ENCODE data around the gene FEM1A. TPM values are rescaled to one million over a fixed set of nuclear protein-coding genes. Genes with fewer than 3 reads are reported as not detected.

Gene FEM1A
- polyA plus RNA-seq, 1 donor from 2014 or later: 8.7 TPM

GRCh38 chr19:4768934-4769777 is 22.4 kb upstream of the FEM1A start:
- Histone ChIP-seq H3K4me3 (ENCODE audit: low read length) (peak overlapping the region; percentile 80), H3F3A (ENCODE audit: insufficient read depth, low read length, poor library complexity, severe bottlenecking) (no peaks in the 10 kb centered on the region), H3K9ac (ENCODE audit: low read length) (peak overlapping the region; percentile 84), H3K36me3 (ENCODE audit: insufficient read depth, low read length) (no peaks in the 10 kb centered on the region), H2AFZ (ENCODE audit: low read depth, low read length) (peak overlapping the region; percentile 37), H3K79me2 (replicated peaks; ENCODE audit: insufficient read depth, low read length) (peaks cover 17% of the 10 kb centered on the region), H3K27ac (ENCODE audit: low read length) (peak overlapping the region; percentile 78), H3K9me2 (ENCODE audit: insufficient read depth, low read length) (no peaks in the 10 kb centered on the region), H3K4me2 (ENCODE audit: low read length) (peak overlapping the region; percentile 60), H3K9me3 (ENCODE audit: low read length) (no peaks in the 10 kb centered on the region), H4K20me1 (ENCODE audit: insufficient read depth) (peaks cover 9% of the 10 kb centered on the region), H3K27me3 (ENCODE audit: insufficient read depth, low read depth, low read length) (no peaks in the 10 kb centered on the region)
- TF ChIP-seq REST (IDR thresholded peaks at IDR 0.05; ENCODE audit: borderline replicate concordance) (peak; percentile 98), EP300 (conservative IDR thresholded peaks at IDR 0.05; ENCODE audit: poor library complexity, severe bottlenecking) (peak; percentile 52), RAD21 (conservative IDR thresholded peaks at IDR 0.05) (peak; percentile 62), TAF1 (IDR thresholded peaks at IDR 0.05; ENCODE audit: low read depth) (peak; percentile 99), CTCF (IDR thresholded peaks at IDR 0.05; ENCODE audit: poor library complexity, severe bottlenecking) (no peak), SMC3 (conservative IDR thresholded peaks at IDR 0.05; ENCODE audit: poor library complexity) (peak; percentile 68), POLR2AphosphoS5 (IDR thresholded peaks at IDR 0.05) (peak; percentile 100), EZH2 (IDR thresholded peaks at IDR 0.05; ENCODE audit: borderline replicate concordance, insufficient read depth, low read length, poor library complexity, severe bottlenecking) (no peak), MXI1 (conservative IDR thresholded peaks at IDR 0.05; ENCODE audit: poor library complexity, severe bottlenecking) (peak; percentile 82)

- Histone ChIP-seq H3K27me3 (ENCODE audit: insufficient read depth, low read depth, low read length) (no peaks in the 10 kb centered on the region), H3K27ac (ENCODE audit: low read length) (peak overlapping the region; percentile 25), H3K79me2 (replicated peaks; ENCODE audit: insufficient read depth, low read length) (peaks cover 17% of the 10 kb centered on the region), H2AFZ (ENCODE audit: low read depth, low read length) (no peak overlapping the region), H3K9me2 (ENCODE audit: insufficient read depth, low read length) (no peaks in the 10 kb centered on the region), H3F3A (ENCODE audit: insufficient read depth, low read length, poor library complexity, severe bottlenecking) (no peaks in the 10 kb centered on the region), H4K20me1 (ENCODE audit: insufficient read depth) (peaks cover 9% of the 10 kb centered on the region), H3K4me2 (ENCODE audit: low read length) (no peak overlapping the region), H3K4me3 (ENCODE audit: low read length) (peak overlapping the region; percentile 33), H3K36me3 (ENCODE audit: insufficient read depth, low read length) (no peaks in the 10 kb centered on the region), H3K9me3 (ENCODE audit: low read length) (no peaks in the 10 kb centered on the region), H3K9ac (ENCODE audit: low read length) (no peak overlapping the region)
- TF ChIP-seq CTCF (IDR thresholded peaks at IDR 0.05; ENCODE audit: poor library complexity, severe bottlenecking) (no peak), SMC3 (conservative IDR thresholded peaks at IDR 0.05; ENCODE audit: poor library complexity) (no peak), TAF1 (IDR thresholded peaks at IDR 0.05; ENCODE audit: low read depth) (no peak)
Observed at GRCh38 chr19:4772566-4772965, 19.0 kb upstream of the FEM1A start.

Data from neural cell (in vitro differentiated cells).